Breast epithelium (tissue), 3 donors: Measurements from ENCODE around the gene TRAPPC6A.

Source experiments
- POLR2A ChIP-seq: fragments of 450-650 bp; IDR thresholded peaks from one replicate; pipeline ENCODE4 v1.6.1; 2016; ENCODE audit warnings: antibody characterized with exemption, mild to moderate bottlenecking, moderate library complexity
- POLR2AphosphoS5 ChIP-seq, 3 donors: sonication (generic); formaldehyde crosslinking; IDR thresholded peaks; one replicate each; pipeline ENCODE4 v1.6.1; 2017; ENCODE audit warnings: antibody characterized with exemption in 3 of 3
- TF ChIP-seq, protein P1 (sequence below), 3 donors: fragments of 450-650 bp; IDR thresholded peaks; one replicate each; pipeline ENCODE4 v1.5.1; 2016 to 2017; ENCODE audit warnings: antibody characterized with exemption in 3 of 3, mild to moderate bottlenecking in 3 of 3, moderate library complexity in 3 of 3

GRCh38 chr19:45172173-45172572, 5.9 kb downstream of the TRAPPC6A start:
- TF ChIP-seq, protein P1, sequence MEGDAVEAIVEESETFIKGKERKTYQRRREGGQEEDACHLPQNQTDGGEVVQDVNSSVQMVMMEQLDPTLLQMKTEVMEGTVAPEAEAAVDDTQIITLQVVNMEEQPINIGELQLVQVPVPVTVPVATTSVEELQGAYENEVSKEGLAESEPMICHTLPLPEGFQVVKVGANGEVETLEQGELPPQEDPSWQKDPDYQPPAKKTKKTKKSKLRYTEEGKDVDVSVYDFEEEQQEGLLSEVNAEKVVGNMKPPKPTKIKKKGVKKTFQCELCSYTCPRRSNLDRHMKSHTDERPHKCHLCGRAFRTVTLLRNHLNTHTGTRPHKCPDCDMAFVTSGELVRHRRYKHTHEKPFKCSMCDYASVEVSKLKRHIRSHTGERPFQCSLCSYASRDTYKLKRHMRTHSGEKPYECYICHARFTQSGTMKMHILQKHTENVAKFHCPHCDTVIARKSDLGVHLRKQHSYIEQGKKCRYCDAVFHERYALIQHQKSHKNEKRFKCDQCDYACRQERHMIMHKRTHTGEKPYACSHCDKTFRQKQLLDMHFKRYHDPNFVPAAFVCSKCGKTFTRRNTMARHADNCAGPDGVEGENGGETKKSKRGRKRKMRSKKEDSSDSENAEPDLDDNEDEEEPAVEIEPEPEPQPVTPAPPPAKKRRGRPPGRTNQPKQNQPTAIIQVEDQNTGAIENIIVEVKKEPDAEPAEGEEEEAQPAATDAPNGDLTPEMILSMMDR (IDR thresholded peaks at IDR 0.05), result no peak
- TF ChIP-seq POLR2A, result no peak
- no peak for TF ChIP-seq POLR2AphosphoS5 (IDR thresholded peaks at IDR 0.05)
